GM12874 (cell line): Measurements from ENCODE around the gene TMEM119.

Experiments used
- CTCF ChIP-seq: IDR thresholded peaks from 2 replicates; pipeline ENCODE4 v1.5.1; 2011; ENCODE audit warnings: low read depth, mild to moderate bottlenecking, control low read depth, low read length, moderate library complexity; ENCODE audit not compliant: insufficient read depth

The TMEM119 gene

DNA sequence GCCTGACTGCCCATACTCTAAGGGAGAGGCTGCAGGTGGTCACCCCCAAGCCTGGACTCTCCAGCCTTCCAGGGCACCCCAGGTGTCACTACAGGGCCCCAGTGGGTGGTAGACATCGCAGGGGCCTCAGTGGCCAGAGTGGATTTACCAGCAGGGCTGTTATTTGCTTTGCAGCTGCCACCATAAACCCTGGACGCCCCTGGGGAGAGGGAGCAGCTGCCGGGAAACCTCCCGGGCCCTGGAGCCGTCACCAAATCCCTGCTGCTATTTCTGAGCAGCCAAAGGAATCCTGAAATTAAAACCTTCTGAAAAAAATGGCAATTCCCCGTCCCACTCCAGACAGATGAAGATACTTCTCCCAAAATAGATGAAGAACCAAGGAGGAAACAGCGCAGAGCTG, 13.9 kb downstream of the TMEM119 start:
- TF ChIP-seq CTCF: no peak

DNA sequence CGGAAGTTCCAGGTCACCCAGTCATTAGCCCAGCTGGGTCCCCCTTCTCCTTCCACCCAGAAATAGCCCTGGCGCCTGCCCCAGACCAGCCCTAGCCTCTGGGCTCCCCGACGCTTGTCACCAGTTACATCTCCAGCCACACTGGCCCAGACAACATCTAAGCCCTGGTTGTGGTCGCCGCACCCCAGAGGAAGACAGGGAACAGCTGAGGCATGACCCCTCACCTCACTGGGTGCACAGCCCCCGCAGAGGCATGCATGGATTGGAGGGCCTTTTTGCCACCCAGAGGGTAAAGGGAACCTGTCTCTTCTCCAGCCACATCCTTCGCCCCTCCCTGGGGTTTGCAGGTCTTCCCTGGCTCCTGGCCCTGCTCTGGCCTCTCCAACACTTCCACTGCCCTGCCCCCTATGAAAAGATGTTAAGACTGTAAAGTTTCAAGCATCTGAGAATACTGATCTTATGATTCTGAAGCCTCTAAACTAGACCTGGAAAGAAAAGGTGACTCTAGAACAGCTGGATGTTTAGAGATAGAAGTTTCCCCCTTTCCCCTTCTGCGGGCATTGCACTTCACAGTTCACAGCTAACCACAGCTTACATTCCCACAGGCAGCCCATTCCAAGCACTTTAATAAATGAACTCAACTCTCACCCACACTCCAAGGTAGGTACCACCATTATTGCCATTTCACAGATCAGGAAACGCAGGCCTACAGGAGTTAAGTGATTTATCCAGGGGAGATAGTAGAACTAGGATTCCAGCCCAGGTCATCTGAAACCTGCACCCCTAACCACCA, 14.7 kb downstream of the TMEM119 start:
- no peak for TF ChIP-seq CTCF

GRCh38 chr12:108582509-108582908, 15.4 kb downstream of the TMEM119 start:
- TF ChIP-seq CTCF: no peak

DNA sequence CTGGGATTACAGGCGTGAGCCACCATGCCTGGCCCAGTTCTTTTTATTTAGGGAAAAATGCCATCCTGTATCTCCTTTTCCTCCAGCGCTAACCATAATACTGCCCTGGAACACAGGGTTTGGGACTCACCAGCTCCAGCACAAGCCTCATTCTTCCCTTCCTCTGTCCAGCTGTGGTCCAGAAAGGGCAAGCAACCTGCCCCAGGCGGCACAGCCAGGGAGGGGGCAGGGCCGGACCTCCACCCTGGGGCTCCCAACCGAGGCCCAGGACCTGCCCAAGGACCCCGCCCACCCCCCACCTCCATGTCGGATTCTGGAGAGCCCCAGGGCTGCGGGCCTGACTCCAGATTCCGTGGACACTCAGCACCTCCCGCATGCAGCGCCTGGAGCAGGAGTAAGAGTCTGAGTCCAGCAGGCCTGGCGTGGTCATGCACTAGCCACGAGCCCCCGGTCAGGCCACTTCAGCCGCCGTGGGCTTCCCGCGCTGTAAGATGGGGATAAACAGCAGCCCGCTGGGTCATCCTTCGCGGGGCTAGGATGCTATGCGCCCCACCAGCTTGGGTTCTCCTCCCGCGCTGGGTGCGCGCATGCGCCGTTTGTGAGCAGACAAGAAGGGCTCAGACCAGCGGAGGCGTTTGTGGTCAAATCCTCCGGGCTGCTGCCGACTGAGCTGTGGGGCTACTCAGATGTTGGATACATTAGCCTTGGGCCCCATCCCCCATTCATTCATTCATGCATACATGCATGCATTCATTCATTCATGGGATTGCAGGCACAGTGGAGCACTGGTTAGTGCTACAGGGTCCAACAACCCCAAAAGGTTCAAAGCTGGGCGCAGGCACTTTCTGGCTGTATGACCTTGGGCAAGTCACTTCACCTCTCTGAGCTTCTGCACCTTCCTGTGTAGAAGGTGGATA, 16.3 kb downstream of the TMEM119 start:
- TF ChIP-seq CTCF: no peak

- TF ChIP-seq CTCF: no peak
These were observed 17.4 kb downstream of the TMEM119 start for GRCh38 chr12:108580531-108580930.

GRCh38 chr12:108578813-108579212, 19.1 kb downstream of the TMEM119 start:
- no peak for TF ChIP-seq CTCF

- no peak for TF ChIP-seq CTCF
These were observed 19.6 kb downstream of the TMEM119 start for GRCh38 chr12:108578264-108578663.
